Stimulated activated CD4-positive, alpha-beta T cell treated with anti-CD3 and anti-CD28 coated beads, TNF-alpha, amount 100 ng/mL, for 24 hours (primary cell): ENCODE results near the gene MOGAT2.
"Not testable (repeated sequence)": the region's sequence is repeated elsewhere in the genome, so short reads cannot be mapped to it uniquely, and the experiment has no call there.

Experiments
- DNase-seq, 3 experiments: peaks; one replicate each; pipeline ENCODE4 v3.0.0-alpha.2; 2020; ENCODE audit warnings: low read depth in 3 of 3

Gene MOGAT2

GRCh38 chr11:75717608-75718418, at the start of gene MOGAT2:
Gene MOGAT2 (plus strand): TSS chr11:75717838. CDS start chr11:75717889, 51 bp downstream.
- DNase-seq = no peak

- DNase-seq = peak in 1 of 3 experiments; percentile 31
These were observed 49.0 kb upstream of the MOGAT2 start, which contains the start of gene MAP6 for GRCh38 chr11:75668451-75669297. Gene MAP6 (minus strand): TSS chr11:75669038. CDS start chr11:75668369, 669 bp downstream.

GRCh38 chr11:75673977-75674582, 43.6 kb upstream of the MOGAT2 start:
- DNase-seq = peak in 1 of 3 experiments; percentile 21

GRCh38 chr11:75677275-75677674, 40.4 kb upstream of the MOGAT2 start:
- DNase-seq = no peak

- no peak for DNase-seq
These were observed 39.7 kb upstream of the MOGAT2 start for GRCh38 chr11:75677909-75678308.

DNA sequence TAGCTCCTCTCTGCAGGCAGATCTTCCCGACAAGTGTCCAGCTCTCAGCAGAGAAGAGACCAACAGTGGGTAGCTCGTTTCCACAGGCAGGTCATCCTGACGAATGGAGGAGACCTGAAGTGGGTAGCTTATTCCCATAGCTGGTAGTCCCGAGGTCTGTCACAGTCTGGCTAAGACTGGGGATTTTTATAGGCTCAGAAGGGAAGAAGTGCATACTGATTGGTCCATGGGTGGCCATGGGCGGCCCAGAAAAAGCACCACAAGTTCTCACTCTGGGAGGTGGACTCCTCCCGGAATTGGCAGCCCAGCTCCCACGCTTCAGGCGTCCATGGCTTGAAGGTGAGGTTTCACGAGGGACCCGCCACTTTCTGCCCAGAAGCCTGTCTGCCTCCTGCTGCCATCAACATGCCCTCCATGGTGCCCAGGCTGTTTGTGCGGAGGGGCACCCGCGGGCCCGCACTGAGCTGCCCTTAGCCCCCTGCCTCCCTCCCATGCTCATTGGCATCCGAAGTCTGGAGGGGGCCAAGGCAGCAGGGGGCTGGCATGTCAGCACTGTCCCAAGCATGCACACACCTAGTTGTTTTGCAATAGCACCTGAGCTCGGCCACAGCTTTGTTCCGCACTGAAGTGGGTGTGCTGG, 38.9 kb upstream of the MOGAT2 start:
- no peak for DNase-seq

DNA sequence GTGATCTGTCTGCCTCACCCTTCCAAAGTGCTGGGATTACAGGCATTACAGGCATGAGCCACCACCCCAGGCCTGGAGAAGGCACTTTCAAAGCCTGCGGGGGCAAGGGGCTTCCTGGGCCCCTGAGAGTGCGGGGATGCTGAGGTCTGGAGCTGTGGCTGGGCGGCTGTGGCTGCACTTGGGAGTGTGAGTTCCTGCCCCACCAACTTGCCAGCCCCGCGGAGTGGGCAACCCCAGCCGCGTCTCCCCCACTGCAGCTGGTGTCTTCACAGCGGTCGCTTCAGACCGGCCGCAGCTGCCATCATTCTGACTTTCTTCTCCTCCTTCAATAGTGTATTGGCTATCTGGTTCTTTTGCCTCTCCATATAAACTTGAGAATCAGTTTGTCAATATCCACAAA, 38.1 kb upstream of the MOGAT2 start:
- DNase-seq = no peak

GRCh38 chr11:75683856-75684255, 33.8 kb upstream of the MOGAT2 start:
- DNase-seq = not testable (repeated sequence)

DNA sequence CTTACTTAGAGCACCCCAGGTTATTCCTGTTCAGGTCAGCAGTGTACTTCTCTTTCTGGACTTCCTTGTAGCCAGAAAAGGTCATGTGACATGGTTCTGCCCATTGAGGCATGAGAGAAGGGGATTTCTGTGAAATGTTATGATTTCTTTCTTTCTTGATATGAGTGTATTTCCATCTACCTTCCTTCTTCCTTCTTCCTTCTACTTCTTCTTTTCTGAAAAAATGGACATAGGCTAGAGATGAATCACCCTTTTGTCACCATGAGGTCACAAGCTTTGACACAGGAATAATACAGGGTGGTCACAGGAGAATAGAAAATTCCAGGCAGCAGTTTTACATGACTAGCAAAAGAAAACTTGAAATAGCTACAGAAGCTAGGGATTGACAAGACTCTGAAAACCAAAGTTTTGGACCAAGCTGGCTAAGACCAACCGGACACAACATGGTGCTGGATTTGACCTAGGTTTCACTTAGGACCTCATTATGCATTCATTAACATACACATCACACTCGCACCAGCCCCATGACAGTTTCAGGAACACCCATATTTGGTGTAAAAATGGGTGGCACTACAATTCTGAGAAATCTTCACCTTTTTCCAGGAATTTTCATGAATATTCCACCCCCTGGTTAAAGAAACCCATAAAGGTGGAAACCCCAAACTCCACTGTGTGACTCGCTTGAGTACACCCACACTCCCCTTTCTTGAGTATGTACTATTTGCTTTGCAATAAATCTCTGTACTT, 27.6 kb upstream of the MOGAT2 start:
- DNase-seq = no peak

DNA sequence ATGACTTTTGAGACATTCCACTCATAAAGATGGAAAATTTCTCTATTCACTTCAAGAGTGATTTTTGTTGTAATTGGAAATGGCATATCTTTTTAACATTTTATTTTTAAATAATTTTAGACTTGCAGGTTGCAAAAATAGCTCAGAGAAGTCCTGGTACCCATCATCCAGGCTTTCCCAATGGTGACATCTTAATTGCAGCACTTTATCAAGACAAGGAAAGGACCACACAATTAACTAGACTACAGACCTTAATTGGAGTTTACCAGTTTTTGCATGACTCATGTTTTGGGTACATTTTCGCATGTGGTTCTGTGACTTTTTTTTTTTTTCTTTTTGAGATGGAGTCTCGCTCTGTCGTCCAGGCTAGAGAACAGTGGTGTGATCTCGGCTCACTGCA, 25.8 kb upstream of the MOGAT2 start:
- DNase-seq = no peak

- DNase-seq = no peak
These were observed 19.6 kb upstream of the MOGAT2 start for GRCh38 chr11:75697906-75698581.

- no peak for DNase-seq
These were observed 16.7 kb upstream of the MOGAT2 start for GRCh38 chr11:75700940-75701339.

DNA sequence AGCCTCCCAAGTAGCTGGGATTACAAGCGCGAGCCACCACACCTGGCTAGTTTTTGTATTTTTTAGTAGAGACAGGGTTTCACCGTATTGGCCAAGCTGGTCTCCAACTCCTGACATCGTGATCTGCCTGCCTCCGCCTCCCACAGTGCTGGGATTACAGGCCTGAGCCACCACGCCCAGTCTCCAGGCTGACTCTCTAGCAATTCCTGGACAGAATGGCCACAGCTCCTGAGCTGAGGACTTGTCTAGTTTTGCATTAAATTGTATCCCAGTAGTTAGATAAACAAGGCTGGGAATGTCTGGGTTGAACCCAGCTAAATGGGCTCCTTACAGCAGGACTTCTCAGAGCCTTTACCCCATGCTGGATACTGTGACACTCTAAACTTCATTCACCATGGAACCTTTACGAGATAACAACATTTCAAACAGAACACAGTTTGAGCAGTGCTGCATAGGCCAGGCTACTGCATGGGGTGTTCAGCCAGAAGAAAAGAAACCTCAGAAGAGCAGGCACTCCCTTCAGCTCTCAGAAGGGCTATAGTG, 13.9 kb upstream of the MOGAT2 start:
- no peak for DNase-seq

GRCh38 chr11:75705541-75705940, 12.1 kb upstream of the MOGAT2 start:
- no peak for DNase-seq

- DNase-seq = peak; percentile 37 to 55 (median 42)
These were observed 11.3 kb upstream of the MOGAT2 start for GRCh38 chr11:75706260-75706729.

- no peak for DNase-seq
These were observed 3.4 kb upstream of the MOGAT2 start for GRCh38 chr11:75714211-75714610.

DNA sequence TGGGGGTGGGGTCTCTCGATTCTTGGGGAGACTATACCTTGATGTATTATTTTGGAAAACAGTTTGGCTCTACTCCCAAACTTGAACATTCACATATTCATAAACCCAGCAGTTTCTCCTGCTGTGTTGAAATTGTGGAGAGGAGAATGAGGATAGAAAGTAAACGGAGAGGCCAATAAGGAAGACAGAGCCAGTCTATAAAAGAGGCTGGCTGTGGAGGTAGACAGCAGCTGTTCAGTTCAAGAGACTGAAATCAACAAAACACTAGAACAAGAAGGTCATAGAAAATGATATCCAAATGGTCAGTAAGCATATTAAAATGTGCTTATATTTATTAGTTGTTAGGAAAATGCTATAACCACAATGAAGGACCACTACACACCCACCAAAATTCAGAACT, 1.9 kb upstream of the MOGAT2 start:
- no peak for DNase-seq

DNA sequence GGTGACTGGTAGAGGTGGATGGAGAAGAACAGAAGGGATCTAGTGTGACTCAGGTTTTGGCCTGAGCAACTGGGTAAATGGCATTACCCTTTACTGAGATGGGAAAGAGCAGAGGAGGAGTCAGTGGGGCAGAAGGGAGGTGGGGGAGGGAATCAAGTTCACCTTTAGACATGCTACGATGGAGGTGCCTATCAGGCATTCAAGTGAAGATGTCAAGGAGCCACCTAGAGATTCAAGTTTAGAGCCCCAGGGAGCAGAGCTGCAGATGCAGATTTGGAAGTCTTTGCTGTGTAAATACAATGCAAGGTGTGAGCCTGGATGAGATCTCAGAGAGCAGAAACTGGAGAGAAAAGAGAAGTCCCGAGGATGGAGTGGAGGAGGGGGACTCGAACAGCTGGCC, 979 bp upstream of the MOGAT2 start:
- no peak for DNase-seq

DNA sequence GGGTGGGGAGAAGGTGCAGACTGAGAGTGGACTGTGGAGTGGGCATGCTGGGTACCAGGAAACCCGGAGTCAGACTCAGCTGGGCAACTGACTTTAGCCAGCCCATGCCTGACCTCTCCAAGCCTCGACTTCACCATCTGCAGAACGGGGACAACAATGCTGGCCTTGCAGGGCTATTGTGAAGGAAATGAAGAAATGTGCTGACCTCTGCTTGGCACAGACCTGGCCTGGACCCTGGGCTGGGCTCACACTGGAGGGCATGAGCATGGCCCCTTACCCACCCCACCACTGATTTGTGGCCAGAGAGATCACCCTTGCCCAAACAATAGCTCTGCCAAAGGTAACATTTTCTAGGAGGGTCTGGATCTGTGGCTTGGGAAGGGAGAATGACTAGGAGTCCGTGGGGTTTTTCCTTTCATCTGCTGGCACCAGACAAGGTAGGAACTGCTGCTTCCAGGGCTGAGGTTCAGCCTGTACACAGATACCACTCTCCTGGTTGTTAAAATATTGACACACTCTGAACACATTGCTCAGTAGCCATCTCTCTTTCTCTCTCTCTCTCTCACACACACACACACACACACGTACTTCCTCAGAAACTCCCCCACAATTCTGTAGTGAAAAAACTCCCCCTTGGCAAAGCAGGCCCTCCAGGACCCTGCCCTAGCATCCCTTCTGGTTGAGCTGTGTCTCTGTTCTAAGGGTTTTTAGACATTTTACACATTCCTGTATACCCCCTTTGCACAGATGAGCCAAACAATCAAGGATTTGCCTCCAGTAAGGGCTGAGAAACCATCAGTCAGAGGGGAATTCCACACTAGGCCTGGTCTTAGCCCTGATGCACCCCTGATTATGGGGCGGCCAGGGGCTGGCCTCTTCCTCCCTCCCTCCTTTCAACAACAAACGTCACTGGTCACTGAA, 1.0 kb downstream of the MOGAT2 start:
- no peak for DNase-seq
